IMR-90 (cell line): ENCODE results near the gene SPACDR. TPM values are rescaled to one million over a fixed set of nuclear protein-coding genes. Genes with fewer than 3 reads are reported as not detected.

Source experiments
- ATAC-seq: fragments of 200-7000 bp; cut with Tn5 transposase; 2 replicates; pipeline ENCODE4 v1.9.1; 2020; ENCODE audit warnings: low read depth, mild to moderate bottlenecking, moderate library complexity
- BruUV-seq: library from RNA; stranded (reverse); fragments of 400-500 nt; replicated peaks from 2 replicates; lab custom pipeline; 2021; lab: Mats Ljungman, UMichigan
- CTCF ChIA-PET: fragments of 300-600 bp; formaldehyde crosslinking; extraction: SDS; loops from one replicate; lab custom pipeline; 2021; ENCODE audit warnings: antibody characterized with exemption; lab: Yijun Ruan, JAX
- POLR2A ChIA-PET: fragments of 300-600 bp; sonication (Branson Sonifier 250); formaldehyde crosslinking; loops from one replicate; lab custom pipeline; 2022; ENCODE audit warnings: antibody characterized with exemption; ENCODE audit not compliant: unreplicated experiment; lab: Charles Lee
- DNase-seq: peaks from one replicate; pipeline ENCODE4 v3.0.0; 2013
- H2AFZ ChIP-seq: replicated peaks from 2 replicates; pipeline ENCODE3; 2013; ENCODE audit warnings: low read length, mild to moderate bottlenecking; ENCODE audit not compliant: poor library complexity
- H2AK5ac ChIP-seq: 2 replicates; pipeline ENCODE4 v1.6.1; 2013; ENCODE audit warnings: low read depth, low read length, inconsistent platforms
- H2AK9ac ChIP-seq: replicated peaks from 2 replicates; pipeline ENCODE3; 2013; ENCODE audit warnings: mild to moderate bottlenecking, low read depth, low read length, moderate library complexity; ENCODE audit not compliant: poor library complexity
- H2BK120ac ChIP-seq: 2 replicates; pipeline ENCODE4 v1.6.1; 2013; ENCODE audit warnings: low read depth, low read length, inconsistent platforms
- H2BK15ac ChIP-seq: 3 replicates; pipeline ENCODE4 v1.6.1; 2013; ENCODE audit warnings: low read depth, low read length, inconsistent platforms
- H2BK20ac ChIP-seq: 2 replicates; pipeline ENCODE4 v1.6.1; 2013; ENCODE audit warnings: low read depth, mild to moderate bottlenecking, inconsistent platforms, low read length, moderate library complexity
- H2BK5ac ChIP-seq: 2 replicates; pipeline ENCODE4 v1.6.1; 2013; ENCODE audit warnings: mild to moderate bottlenecking, low read depth, low read length, inconsistent platforms; ENCODE audit not compliant: poor library complexity, severe bottlenecking
- H3K14ac ChIP-seq: replicated peaks from 2 replicates; pipeline ENCODE4 v1.6.1; 2013; ENCODE audit warnings: low read depth, low read length, inconsistent platforms
- H3K18ac ChIP-seq: 2 replicates; pipeline ENCODE4 v1.6.1; 2013; ENCODE audit warnings: low read depth, low read length, control low read depth
- H3K23ac ChIP-seq: 2 replicates; pipeline ENCODE4 v1.6.1; 2013; ENCODE audit warnings: low read depth, low read length, inconsistent platforms
- H3K27ac ChIP-seq: 2 replicates; pipeline ENCODE4 v1.5.1; 2013; ENCODE audit warnings: mild to moderate bottlenecking, control low read depth, low read length; ENCODE audit not compliant: insufficient read depth
- H3K27me3 ChIP-seq: 2 replicates; pipeline ENCODE4 v1.6.1; 2013; ENCODE audit warnings: low read length; ENCODE audit not compliant: control insufficient read depth, insufficient read depth
- H3K36me3 ChIP-seq: 2 replicates; pipeline ENCODE4 v1.6.1; 2013; ENCODE audit warnings: low read length, mixed read lengths; ENCODE audit not compliant: control insufficient read depth, insufficient read depth
- H3K4ac ChIP-seq: 2 replicates; pipeline ENCODE4 v1.6.1; 2013; ENCODE audit warnings: low read depth, low read length, inconsistent platforms
- H3K4me1 ChIP-seq: 2 replicates; pipeline ENCODE4 v1.6.1; 2013; ENCODE audit warnings: low read length, mixed read lengths; ENCODE audit not compliant: control insufficient read depth, insufficient read depth
- H3K4me2 ChIP-seq: 2 replicates; pipeline ENCODE4 v1.6.1; 2013; ENCODE audit warnings: low read depth, mild to moderate bottlenecking, control low read depth, low read length, moderate library complexity
- H3K4me3 ChIP-seq: 2 replicates; pipeline ENCODE4 v1.5.1; 2013; ENCODE audit warnings: low read depth, mild to moderate bottlenecking, control low read depth, low read length, moderate library complexity; ENCODE audit not compliant: insufficient read depth
- H3K56ac ChIP-seq: 2 replicates; pipeline ENCODE4 v1.6.1; 2013; ENCODE audit warnings: low read length, inconsistent platforms; ENCODE audit not compliant: insufficient read depth; ENCODE audit errors: extremely low read depth
- H3K79me1 ChIP-seq, 2 experiments: 2 replicates each; pipeline ENCODE4 v1.6.1; 2013; ENCODE audit warnings: low read length in 2 of 2, inconsistent platforms in 1 of 2, low read depth in 1 of 2
- H3K9ac ChIP-seq: 2 replicates; pipeline ENCODE4 v1.6.1; 2013; ENCODE audit warnings: low read depth, low read length, control low read depth
- H3K9me1 ChIP-seq: 2 replicates; pipeline ENCODE4 v1.6.1; 2013; ENCODE audit warnings: low read length, inconsistent platforms; ENCODE audit not compliant: insufficient read depth
- H3K9me3 ChIP-seq: 2 replicates; pipeline ENCODE4 v1.6.1; 2013; ENCODE audit warnings: low read length; ENCODE audit not compliant: control insufficient read depth, insufficient read depth
- H4K20me1 ChIP-seq: 2 replicates; pipeline ENCODE4 v1.6.1; 2013; ENCODE audit warnings: low read length, inconsistent platforms; ENCODE audit not compliant: insufficient read depth
- H4K5ac ChIP-seq: 2 replicates; pipeline ENCODE4 v1.6.1; 2013; ENCODE audit warnings: mild to moderate bottlenecking, low read depth, low read length, control low read depth
- H4K8ac ChIP-seq, 2 experiments: 2 replicates each; pipeline ENCODE4 v1.6.1; 2013; ENCODE audit warnings: low read depth in 2 of 2, low read length in 2 of 2, control low read depth in 1 of 2, inconsistent platforms in 1 of 2
- H4K91ac ChIP-seq: 2 replicates; pipeline ENCODE4 v1.6.1; 2013; ENCODE audit warnings: low read depth, low read length, inconsistent platforms; ENCODE audit not compliant: insufficient read depth
- BHLHE40 ChIP-seq: fragments of 150-350 bp; IDR thresholded peaks from 2 replicates; pipeline ENCODE4 v1.6.1; 2016; ENCODE audit warnings: mild to moderate bottlenecking, low read depth, low read length
- CEBPB ChIP-seq: IDR thresholded peaks from 2 replicates; pipeline ENCODE4 v1.6.1; 2012; ENCODE audit warnings: low read depth, low read length, improper control_type of control experiment
- CHD1 ChIP-seq: IDR thresholded peaks from 2 replicates; pipeline ENCODE4 v1.6.1; 2012; ENCODE audit warnings: low read depth, low read length, improper control_type of control experiment
- ELK1 ChIP-seq: fragments of 150-350 bp; IDR thresholded peaks from 2 replicates; pipeline ENCODE4 v1.6.1; 2016; ENCODE audit warnings: low read depth, mild to moderate bottlenecking, low read length, moderate library complexity, borderline replicate concordance
- FOS ChIP-seq: fragments of 150-350 bp; IDR thresholded peaks from 2 replicates; pipeline ENCODE4 v1.6.1; 2016; ENCODE audit warnings: low read depth, low read length
- MAFK ChIP-seq: IDR thresholded peaks from 2 replicates; pipeline ENCODE4 v1.6.1; 2012; ENCODE audit warnings: low read depth, low read length, improper control_type of control experiment
- MAZ ChIP-seq: IDR thresholded peaks from 2 replicates; pipeline ENCODE4 v1.6.1; 2012; ENCODE audit warnings: low read depth, mild to moderate bottlenecking, low read length, improper control_type of control experiment, moderate library complexity, borderline replicate concordance
- MXI1 ChIP-seq: IDR thresholded peaks from 2 replicates; pipeline ENCODE4 v1.6.1; 2012; ENCODE audit warnings: low read depth, mild to moderate bottlenecking, low read length, moderate library complexity, borderline replicate concordance
- NFE2L2 ChIP-seq: fragments of 150-350 bp; IDR thresholded peaks from 2 replicates; pipeline ENCODE4 v1.6.1; 2016; ENCODE audit warnings: low read depth, mild to moderate bottlenecking, low read length
- POLR2A ChIP-seq: IDR thresholded peaks from 2 replicates; pipeline ENCODE4 v1.6.1; 2012; ENCODE audit warnings: mild to moderate bottlenecking, low read depth, low read length
- RAD21 ChIP-seq: IDR thresholded peaks from 2 replicates; pipeline ENCODE4 v1.6.1; 2012; ENCODE audit warnings: low read length, improper control_type of control experiment
- RCOR1 ChIP-seq: IDR thresholded peaks from 2 replicates; pipeline ENCODE4 v1.6.1; 2012; ENCODE audit warnings: mild to moderate bottlenecking, low read length, improper control_type of control experiment; ENCODE audit not compliant: insufficient replicate concordance
- RFX5 ChIP-seq: IDR thresholded peaks from 2 replicates; pipeline ENCODE4 v1.8.0; 2012; ENCODE audit warnings: low read depth, mild to moderate bottlenecking, low read length, moderate library complexity
- SMC3 ChIP-seq: fragments of 150-350 bp; IDR thresholded peaks from 2 replicates; pipeline ENCODE4 v1.6.1; 2016; ENCODE audit warnings: low read depth, mild to moderate bottlenecking, antibody characterized with exemption, low read length, moderate library complexity
- USF2 ChIP-seq: fragments of 150-350 bp; IDR thresholded peaks from 2 replicates; pipeline ENCODE4 v1.6.1; 2017; ENCODE audit warnings: mild to moderate bottlenecking, antibody characterized with exemption, low read length, low read depth
- WGBS, 2 experiments: methylation state at CpG; one replicate each; pipeline versions ENCODE4 v1.1.5 to v1.1.7; 2013; ENCODE audit warnings: missing lambda C conversion rate in 2 of 2; ENCODE audit not compliant: insufficient read length in 1 of 2; ENCODE audit errors: extremely low coverage in 2 of 2; 5-methylcytosine and 5-hydroxymethylcytosine counted together
- dilution Hi-C: fragments of 300-500 bp; cut with HindIII; formaldehyde crosslinking; loops from one replicate; pipeline ENCODE4 v1.14.3; 2018; ENCODE audit warnings: low sequenced_read_pairs; ENCODE audit not compliant: unreplicated experiment
- in situ Hi-C: fragments of 300-500 bp; cut with MboI; formaldehyde crosslinking; loops from 3 replicates; pipeline ENCODE4 v1.14.3; 2019; ENCODE audit warnings: low sequenced_read_pairs, inconsistent platforms, mixed read lengths
- intact Hi-C: fragments of 100-400 bp; cut with micrococcal nuclease; formaldehyde crosslinking; loops from 2 replicates; pipeline ENCODE4 v1.10.0; 2022
- polyA plus RNA-seq, 3 experiments: library from polyadenylated mRNA; depleted of rRNA; stranded (reverse); fragments of >200 nt; gene quantifications; 2 replicates each; pipeline ENCODE4 v1.2.3, GENCODE V29; 2012; ENCODE audit warnings: low replicate concordance in 1 of 3
- total RNA-seq: library from RNA; depleted of rRNA; stranded (reverse); fragments of >200 nt; gene quantifications from 2 replicates; pipeline ENCODE4 v1.2.3, GENCODE V29; 2012
- TF ChIP-seq, protein P1 (sequence below): conservative IDR thresholded peaks from 2 replicates; pipeline ENCODE4 v1.5.1; 2012; ENCODE audit warnings: mild to moderate bottlenecking, low read depth, low read length, improper control_type of control experiment

The SPACDR gene
- total and polyA plus RNA-seq, 2 of the 4 experiments (the other 2 are of a cell fraction) = 0.54 to 2.1 TPM

- Histone ChIP-seq H3K9me1 (no peaks in the 10 kb centered on the region), H4K91ac (no peak overlapping the region), H4K8ac (no peak overlapping the region), H3K4ac (no peak overlapping the region), H2AK5ac (no peak overlapping the region), H3K4me2 (no peak overlapping the region), H3K18ac (no peak overlapping the region), H2AK9ac (peak overlapping the region; percentile 25), H3K14ac (no peak overlapping the region), H3K27me3 (no peaks in the 10 kb centered on the region), H3K9ac (no peak overlapping the region), H2BK20ac (no peak overlapping the region), H3K4me1 (peaks cover 8% of the 10 kb centered on the region), H4K20me1 (peaks cover 21% of the 10 kb centered on the region), H2BK120ac (no peak overlapping the region), H3K9me3 (no peaks in the 10 kb centered on the region), H4K5ac (no peak overlapping the region), H3K36me3 (peaks cover 45% of the 10 kb centered on the region; the same call in 1 of the 2 replicates), H3K4me3 (no peak overlapping the region), H3K27ac (no peak overlapping the region), H3K23ac (no peak overlapping the region), H3K56ac (no peak overlapping the region), H2AFZ (no peak overlapping the region), H2BK5ac (no peak overlapping the region), H2BK15ac (no peak overlapping the region), H3K79me1 (peaks cover 16 to 49% of the 10 kb centered on the region in 2 experiments; a peak in 3 of 4 replicates)
- dilution Hi-C loops (no loop called here), intact Hi-C loops (no loop called here), in situ Hi-C loops (loop anchor here (5.0 to 25.0 kb wide), 3 partner anchors 91 to 391 kb away; partner anchors contain the start of genes GNB2, SLC12A9 and TRIP6)
- POLR2A ChIA-PET = interaction anchor here (0.6 kb wide), 1 partner anchor 35 kb away, joined by 5 read pairs; no protein-coding TSS in a partner anchor
- no peak for TF ChIP-seq RAD21
- TF ChIP-seq MAZ = no peak
- TF ChIP-seq MXI1 = no peak
- TF ChIP-seq, protein P1, sequence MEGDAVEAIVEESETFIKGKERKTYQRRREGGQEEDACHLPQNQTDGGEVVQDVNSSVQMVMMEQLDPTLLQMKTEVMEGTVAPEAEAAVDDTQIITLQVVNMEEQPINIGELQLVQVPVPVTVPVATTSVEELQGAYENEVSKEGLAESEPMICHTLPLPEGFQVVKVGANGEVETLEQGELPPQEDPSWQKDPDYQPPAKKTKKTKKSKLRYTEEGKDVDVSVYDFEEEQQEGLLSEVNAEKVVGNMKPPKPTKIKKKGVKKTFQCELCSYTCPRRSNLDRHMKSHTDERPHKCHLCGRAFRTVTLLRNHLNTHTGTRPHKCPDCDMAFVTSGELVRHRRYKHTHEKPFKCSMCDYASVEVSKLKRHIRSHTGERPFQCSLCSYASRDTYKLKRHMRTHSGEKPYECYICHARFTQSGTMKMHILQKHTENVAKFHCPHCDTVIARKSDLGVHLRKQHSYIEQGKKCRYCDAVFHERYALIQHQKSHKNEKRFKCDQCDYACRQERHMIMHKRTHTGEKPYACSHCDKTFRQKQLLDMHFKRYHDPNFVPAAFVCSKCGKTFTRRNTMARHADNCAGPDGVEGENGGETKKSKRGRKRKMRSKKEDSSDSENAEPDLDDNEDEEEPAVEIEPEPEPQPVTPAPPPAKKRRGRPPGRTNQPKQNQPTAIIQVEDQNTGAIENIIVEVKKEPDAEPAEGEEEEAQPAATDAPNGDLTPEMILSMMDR = no peak
- no peak for TF ChIP-seq RCOR1
- TF ChIP-seq SMC3 = no peak
- no peak for TF ChIP-seq ELK1
- TF ChIP-seq USF2 = no peak
- no peak for TF ChIP-seq CHD1
- TF ChIP-seq CEBPB = no peak
- no peak for TF ChIP-seq NFE2L2
- TF ChIP-seq FOS = no peak
- TF ChIP-seq MAFK = no peak
- TF ChIP-seq POLR2A = no peak
- TF ChIP-seq BHLHE40 = no peak
- TF ChIP-seq RFX5 = no peak
- BruUV-seq = no TSS peak
- no CpG with 5 or more reads among the region's 4 CpGs for WGBS, 2 experiments
- ATAC-seq = no peak
- CTCF ChIA-PET = no interaction called here
- no peak for DNase-seq
These were observed 7.0 kb upstream of the SPACDR start for GRCh38 chr7:100471021-100471420.
